ENCODE measurements around the gene ACADVL. TPM values are rescaled to one million over a fixed set of nuclear protein-coding genes. Genes with fewer than 3 reads are reported as not detected.

The ACADVL gene
- total and polyA plus RNA-seq, 2 of the 4 experiments (the other 2 are of a cell fraction): 139 to 752 TPM

DNA sequence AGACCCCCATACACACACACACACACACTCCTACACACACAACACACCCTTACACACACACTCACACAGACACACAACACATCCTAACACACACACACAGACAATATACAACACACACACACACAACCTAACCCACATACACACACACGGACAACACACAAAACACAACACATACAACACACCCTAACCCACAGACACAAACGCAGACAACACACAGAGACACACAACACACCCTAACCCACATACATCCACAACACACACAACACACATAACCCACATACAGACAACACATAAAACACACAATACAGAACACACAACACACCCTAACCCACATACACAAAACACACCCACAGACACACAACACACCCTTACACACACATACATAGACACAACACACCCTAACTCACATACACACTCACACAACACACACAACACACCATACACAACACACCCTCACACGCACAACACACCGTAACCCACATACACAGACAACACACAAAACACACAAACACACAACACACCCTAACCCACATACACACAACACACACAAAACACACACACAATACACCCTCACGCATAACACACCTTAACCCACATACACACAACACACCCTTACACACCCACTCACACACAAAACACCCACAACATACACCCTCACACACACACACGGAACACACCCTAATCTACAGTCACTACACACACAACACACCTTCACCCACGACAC lies 45.0 kb upstream of the ACADVL start (continued):
- TF ChIP-seq ELK1 (IDR thresholded peaks at IDR 0.05; ENCODE audit: borderline replicate concordance, low read depth, low read length) (no peak), POLR2A (IDR thresholded peaks at IDR 0.05; ENCODE audit: low read depth, low read length) (no peak)

GRCh38 chr17:7175330-7175733 lies 44.4 kb upstream of the ACADVL start:
- ATAC-seq (ENCODE audit: low read depth): no peak

More at GRCh38 chr17:7175330-7175733, 44.4 kb upstream of the ACADVL start:
- no peak overlapping the region for H2AFZ ChIP-seq (replicated peaks; ENCODE audit: low read length, poor library complexity)
- H3K79me1 ChIP-seq (ENCODE audit: low read depth in 1 of 2, low read length in 2 of 2): no peaks in the 10 kb centered on the region
- H2BK15ac ChIP-seq (ENCODE audit: low read depth, low read length): no peak overlapping the region
- peak overlapping the region; percentile 18; the same call in 1 of the 2 replicates for H2AK5ac ChIP-seq (ENCODE audit: low read depth, low read length)
- dilution Hi-C loops (cut with HindIII; ENCODE audit: low sequenced_read_pairs, unreplicated experiment) (no loop called here), in situ Hi-C loops (cut with MboI; ENCODE audit: low sequenced_read_pairs) (no loop called here), intact Hi-C loops (cut with micrococcal nuclease) (no loop called here)
- H3K18ac ChIP-seq (ENCODE audit: low read depth, low read length): no peak overlapping the region
- peaks cover 3% of the 10 kb centered on the region; the same call in 1 of the 2 replicates for H4K20me1 ChIP-seq (ENCODE audit: insufficient read depth, low read length)
- no peaks in the 10 kb centered on the region for H3K27me3 ChIP-seq (ENCODE audit: control insufficient read depth, insufficient read depth, low read length)
- no TSS peak for BruUV-seq (replicated peaks)
- WGBS, 2 experiments (ENCODE audit: extremely low coverage in 2 of 2, insufficient read length in 1 of 2): 95 to 100% methylated on average over 4 to 5 of the region's 5 CpGs
- H3K9me3 ChIP-seq (ENCODE audit: control insufficient read depth, insufficient read depth, low read length): no peaks in the 10 kb centered on the region
- H3K56ac ChIP-seq (ENCODE audit: extremely low read depth, insufficient read depth, low read length): no peak overlapping the region
- H3K4me1 ChIP-seq (ENCODE audit: control insufficient read depth, insufficient read depth, low read length): peaks cover 2% of the 10 kb centered on the region; the same call in 1 of the 2 replicates
- H3K4ac ChIP-seq (ENCODE audit: low read depth, low read length): no peak overlapping the region
- H3K14ac ChIP-seq (replicated peaks; ENCODE audit: low read depth, low read length): no peak overlapping the region
- H3K36me3 ChIP-seq (ENCODE audit: control insufficient read depth, insufficient read depth, low read length): no peaks in the 10 kb centered on the region
- H3K9ac ChIP-seq (ENCODE audit: low read depth, low read length): no peak overlapping the region
- H3K27ac ChIP-seq (ENCODE audit: insufficient read depth, low read length): no peak overlapping the region
- H3K23ac ChIP-seq (ENCODE audit: low read depth, low read length): peak overlapping the region; percentile 51; the same call in 1 of the 2 replicates
- H3K4me2 ChIP-seq (ENCODE audit: low read depth, low read length): no peak overlapping the region
- H3K4me3 ChIP-seq (ENCODE audit: insufficient read depth, low read depth, low read length): no peak overlapping the region
- peak overlapping the region; percentile 83 for H2BK5ac ChIP-seq (ENCODE audit: low read depth, low read length, poor library complexity, severe bottlenecking)
- no peak for TF ChIP-seq MAFK (IDR thresholded peaks at IDR 0.05; ENCODE audit: low read depth, low read length)
- TF ChIP-seq SMC3 (IDR thresholded peaks at IDR 0.05; ENCODE audit: low read depth, low read length): no peak
- TF ChIP-seq ELK1 (IDR thresholded peaks at IDR 0.05; ENCODE audit: borderline replicate concordance, low read depth, low read length): no peak
- TF ChIP-seq POLR2A (IDR thresholded peaks at IDR 0.05; ENCODE audit: low read depth, low read length): no peak
- TF ChIP-seq NFE2L2 (IDR thresholded peaks at IDR 0.05; ENCODE audit: low read depth, low read length): no peak
- TF ChIP-seq RCOR1 (IDR thresholded peaks at IDR 0.05; ENCODE audit: insufficient replicate concordance, low read length): no peak
- no peak for TF ChIP-seq CEBPB (IDR thresholded peaks at IDR 0.05; ENCODE audit: low read depth, low read length)
- no peak overlapping the region for H4K91ac ChIP-seq (ENCODE audit: insufficient read depth, low read depth, low read length)
- H3K9me1 ChIP-seq (ENCODE audit: insufficient read depth, low read length): peaks cover 13% of the 10 kb centered on the region; the same call in 1 of the 2 replicates
- peak overlapping the region; percentile 65 for H2AK9ac ChIP-seq (replicated peaks; ENCODE audit: low read depth, low read length, poor library complexity)
- ChIA-PET POLR2A (ENCODE audit: unreplicated experiment) (no interaction called here), CTCF (no interaction called here)
- no peak for DNase-seq
- H2BK20ac ChIP-seq (ENCODE audit: low read depth, low read length): no peak overlapping the region
- H4K8ac ChIP-seq (ENCODE audit: low read depth in 2 of 2, low read length in 2 of 2): no peak overlapping the region; a peak in 1 of 4 replicates
- no peak overlapping the region for H4K5ac ChIP-seq (ENCODE audit: low read depth, low read length)
- no peak overlapping the region for H2BK120ac ChIP-seq (ENCODE audit: low read depth, low read length)

All from IMR-90 (cell line).